Right lobe of liver (tissue), 4 donors: ENCODE data around the gene TMPRSS15.

Experiments used
- POLR2A ChIP-seq: fragments of 450-650 bp; IDR thresholded peaks from one replicate; pipeline ENCODE4 v1.6.1; 2017; ENCODE audit warnings: antibody characterized with exemption, mild to moderate bottlenecking
- TF ChIP-seq, protein P1 (sequence below), 4 donors: fragments of 200-600 bp in 3 of 4; fragments of 450-650 bp in 1 of 4; IDR thresholded peaks; one replicate each; pipeline versions ENCODE4 v1.5.1 to v1.8.0; 2016 to 2022; ENCODE audit warnings: antibody characterized with exemption in 4 of 4, mild to moderate bottlenecking in 2 of 4
- donor health status: DM: no; HTN: no; CAD: no.
- donor health status: DM: no; HTN: no; CAD: no.
- donor health status: DM: no; HTN: yes; CAD: no.

DNA sequence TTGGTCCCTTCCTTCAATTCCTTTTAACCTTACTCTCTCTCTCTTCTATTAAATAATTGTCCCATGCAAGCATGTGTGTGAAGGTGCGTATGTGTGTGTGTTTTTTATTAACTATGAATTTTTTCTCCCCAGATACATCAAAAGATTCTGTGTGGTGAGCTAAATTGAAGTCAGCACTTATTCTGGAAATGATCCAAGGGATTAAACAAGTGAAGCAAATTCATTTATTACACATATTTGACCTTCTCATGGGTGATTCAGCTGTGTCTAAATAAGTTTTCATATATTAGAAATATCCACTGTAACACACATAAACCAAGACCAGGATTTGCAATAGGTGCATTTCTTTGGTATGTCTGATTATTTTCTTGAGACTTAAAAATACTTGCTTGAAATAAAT is 134.7 kb downstream of the TMPRSS15 start:
- no peak for TF ChIP-seq POLR2A
- TF ChIP-seq, protein P1, sequence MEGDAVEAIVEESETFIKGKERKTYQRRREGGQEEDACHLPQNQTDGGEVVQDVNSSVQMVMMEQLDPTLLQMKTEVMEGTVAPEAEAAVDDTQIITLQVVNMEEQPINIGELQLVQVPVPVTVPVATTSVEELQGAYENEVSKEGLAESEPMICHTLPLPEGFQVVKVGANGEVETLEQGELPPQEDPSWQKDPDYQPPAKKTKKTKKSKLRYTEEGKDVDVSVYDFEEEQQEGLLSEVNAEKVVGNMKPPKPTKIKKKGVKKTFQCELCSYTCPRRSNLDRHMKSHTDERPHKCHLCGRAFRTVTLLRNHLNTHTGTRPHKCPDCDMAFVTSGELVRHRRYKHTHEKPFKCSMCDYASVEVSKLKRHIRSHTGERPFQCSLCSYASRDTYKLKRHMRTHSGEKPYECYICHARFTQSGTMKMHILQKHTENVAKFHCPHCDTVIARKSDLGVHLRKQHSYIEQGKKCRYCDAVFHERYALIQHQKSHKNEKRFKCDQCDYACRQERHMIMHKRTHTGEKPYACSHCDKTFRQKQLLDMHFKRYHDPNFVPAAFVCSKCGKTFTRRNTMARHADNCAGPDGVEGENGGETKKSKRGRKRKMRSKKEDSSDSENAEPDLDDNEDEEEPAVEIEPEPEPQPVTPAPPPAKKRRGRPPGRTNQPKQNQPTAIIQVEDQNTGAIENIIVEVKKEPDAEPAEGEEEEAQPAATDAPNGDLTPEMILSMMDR (IDR thresholded peaks at IDR 0.05), result no peak
